H4 (cell line): ENCODE data around the gene SMOC2. TPM values are rescaled to one million over a fixed set of nuclear protein-coding genes. Genes with fewer than 3 reads are reported as not detected.

Experiments
- DNase-seq: peaks from one replicate; pipeline ENCODE4 v3.0.0-alpha.2; 2015; ENCODE audit warnings: low spot score
- total RNA-seq: library from RNA; depleted of rRNA; stranded (reverse); fragments of >200 nt; shearing (Covaris generic); gene quantifications from 2 replicates; pipeline ENCODE4 v1.2.3, GENCODE V29; 2014

The SMOC2 gene
- total RNA-seq, 1 experiment from 2014 or later, result 0.08 TPM

DNA sequence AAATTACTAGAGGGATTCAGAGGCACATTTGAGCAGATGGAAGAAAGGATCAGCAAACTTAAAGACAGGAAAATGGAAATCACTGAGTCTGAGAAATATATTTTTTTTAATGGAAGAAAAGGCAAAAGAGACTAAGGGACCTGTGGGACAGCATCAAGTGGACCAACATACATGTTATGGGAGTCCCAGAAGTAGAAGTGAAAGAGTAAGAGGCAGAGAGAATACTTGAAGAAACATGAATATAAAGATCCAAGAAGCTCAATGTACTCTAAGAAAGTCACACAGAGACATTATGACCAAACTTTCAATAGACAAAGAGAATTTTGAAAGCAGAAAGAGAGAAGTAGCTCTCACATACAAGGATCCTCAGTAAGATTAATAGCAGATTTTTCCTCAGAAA lies 39.5 kb downstream of the SMOC2 start:
- DNase-seq, result no peak

DNA sequence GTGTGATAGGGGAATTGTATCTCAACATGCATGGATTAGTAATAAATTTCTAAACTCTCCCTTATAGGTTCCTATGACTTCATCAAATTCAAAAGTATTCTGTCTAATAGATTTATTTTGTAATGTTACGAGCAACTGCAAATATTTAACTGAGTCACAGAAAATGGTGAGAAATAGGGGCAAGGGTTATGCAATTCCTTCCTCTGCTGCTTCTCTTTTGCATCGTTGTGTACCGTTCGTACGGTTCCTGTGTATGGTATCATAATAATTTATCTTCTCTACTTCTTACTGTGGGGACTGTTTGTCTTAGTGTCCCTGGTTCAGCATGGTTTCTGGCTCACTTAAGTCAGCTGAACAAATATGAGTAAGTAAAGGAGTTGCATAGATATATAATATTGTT lies 44.8 kb downstream of the SMOC2 start:
- no peak for DNase-seq

DNA sequence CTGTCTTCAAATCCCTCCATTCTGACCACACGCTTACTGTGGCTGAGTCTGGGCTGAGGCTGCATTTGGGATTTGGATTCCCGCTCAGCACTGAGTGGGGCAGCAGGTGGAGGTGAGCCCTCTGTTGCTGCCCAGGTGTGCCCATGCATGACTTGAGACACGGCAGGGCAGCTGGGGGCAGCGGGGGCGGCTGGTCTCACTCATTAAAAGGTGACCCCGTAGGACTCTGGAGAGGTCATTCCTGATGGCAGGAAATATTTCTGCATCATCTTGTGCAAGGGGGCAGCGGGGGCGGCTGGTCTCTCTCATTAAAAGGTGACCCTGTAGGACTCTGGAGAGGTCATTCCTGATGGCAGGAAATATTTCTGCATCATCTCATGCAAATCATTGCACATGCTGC lies 49.8 kb downstream of the SMOC2 start:
- no peak for DNase-seq

DNA sequence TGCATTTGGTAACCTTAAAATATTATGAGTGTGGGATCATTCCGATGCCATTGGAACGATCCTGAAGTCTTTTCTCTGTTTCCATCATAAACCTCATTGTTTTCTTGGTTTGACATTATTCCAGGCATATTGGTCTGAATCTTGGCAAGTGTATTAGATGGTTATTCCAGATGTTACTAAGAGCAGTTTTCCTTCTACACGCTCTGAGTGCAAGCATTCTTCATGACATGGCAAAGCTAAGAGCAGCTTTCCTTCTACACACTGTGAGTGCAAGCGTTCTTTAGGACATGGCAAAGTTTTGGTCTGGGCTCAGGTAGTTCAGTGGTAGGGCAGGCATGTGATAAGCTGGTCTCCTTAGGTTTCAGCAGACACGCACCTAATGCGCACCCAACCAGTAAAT lies 53.0 kb downstream of the SMOC2 start:
- DNase-seq, result no peak

DNA sequence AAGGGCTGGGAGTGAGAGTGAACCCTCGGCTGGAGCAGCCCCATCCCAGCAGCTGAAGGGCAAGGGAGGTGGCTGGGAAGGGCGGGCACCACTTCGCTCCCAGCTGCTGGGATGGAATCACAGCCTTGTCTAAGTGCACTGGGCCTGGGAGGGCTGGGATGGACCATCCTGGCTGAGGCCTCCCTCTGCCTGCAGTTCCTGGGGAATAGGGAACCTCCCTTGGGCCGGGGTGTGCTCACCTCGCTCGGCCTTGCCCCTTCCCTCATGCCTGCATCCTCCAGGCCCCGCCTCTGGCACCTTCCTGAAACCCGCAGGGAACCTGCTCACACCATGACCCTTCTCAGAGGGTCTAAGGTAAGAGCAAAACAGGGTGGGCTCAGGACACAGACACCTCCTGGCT lies 53.7 kb downstream of the SMOC2 start:
- DNase-seq, result no peak

DNA sequence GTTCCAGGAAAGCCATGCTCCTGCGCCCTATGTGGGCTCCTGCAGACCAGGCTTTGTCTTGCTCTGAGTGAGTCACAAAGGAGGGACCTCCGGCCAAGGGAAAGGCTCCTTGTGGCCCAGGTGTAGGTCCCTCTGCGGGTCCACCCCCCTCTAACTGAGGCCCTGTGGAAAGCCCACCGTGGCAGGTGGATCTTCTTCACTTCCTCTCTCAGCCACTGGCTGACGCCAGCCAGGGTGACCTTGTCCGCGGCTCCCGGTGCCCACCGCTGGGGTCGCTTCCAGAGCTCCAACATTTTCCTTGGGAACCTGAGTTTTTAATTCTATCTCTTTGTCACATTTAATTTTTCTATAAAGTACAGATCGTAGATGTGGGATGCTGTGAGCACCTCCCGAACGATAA lies 54.1 kb downstream of the SMOC2 start:
- no peak for DNase-seq

DNA sequence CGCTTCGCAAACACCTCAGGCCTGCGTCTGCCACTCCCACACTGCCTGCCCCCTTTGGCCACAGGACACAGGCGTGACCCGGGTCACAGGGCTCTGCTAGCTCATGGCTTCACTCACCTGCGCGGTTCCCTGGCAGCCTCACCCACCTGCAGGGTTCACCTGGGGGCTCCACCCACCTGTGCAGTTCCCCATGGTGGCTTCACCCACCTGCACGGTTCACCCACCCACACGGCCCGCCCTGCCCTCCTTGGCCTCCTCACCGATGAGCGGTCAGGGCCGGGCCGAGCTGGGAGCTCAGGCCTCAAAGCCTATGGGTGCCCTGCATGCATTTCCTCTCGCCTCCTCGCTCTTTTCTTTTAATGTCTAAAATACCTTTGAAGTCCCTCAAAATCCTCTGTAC lies 54.7 kb downstream of the SMOC2 start:
- no peak for DNase-seq

DNA sequence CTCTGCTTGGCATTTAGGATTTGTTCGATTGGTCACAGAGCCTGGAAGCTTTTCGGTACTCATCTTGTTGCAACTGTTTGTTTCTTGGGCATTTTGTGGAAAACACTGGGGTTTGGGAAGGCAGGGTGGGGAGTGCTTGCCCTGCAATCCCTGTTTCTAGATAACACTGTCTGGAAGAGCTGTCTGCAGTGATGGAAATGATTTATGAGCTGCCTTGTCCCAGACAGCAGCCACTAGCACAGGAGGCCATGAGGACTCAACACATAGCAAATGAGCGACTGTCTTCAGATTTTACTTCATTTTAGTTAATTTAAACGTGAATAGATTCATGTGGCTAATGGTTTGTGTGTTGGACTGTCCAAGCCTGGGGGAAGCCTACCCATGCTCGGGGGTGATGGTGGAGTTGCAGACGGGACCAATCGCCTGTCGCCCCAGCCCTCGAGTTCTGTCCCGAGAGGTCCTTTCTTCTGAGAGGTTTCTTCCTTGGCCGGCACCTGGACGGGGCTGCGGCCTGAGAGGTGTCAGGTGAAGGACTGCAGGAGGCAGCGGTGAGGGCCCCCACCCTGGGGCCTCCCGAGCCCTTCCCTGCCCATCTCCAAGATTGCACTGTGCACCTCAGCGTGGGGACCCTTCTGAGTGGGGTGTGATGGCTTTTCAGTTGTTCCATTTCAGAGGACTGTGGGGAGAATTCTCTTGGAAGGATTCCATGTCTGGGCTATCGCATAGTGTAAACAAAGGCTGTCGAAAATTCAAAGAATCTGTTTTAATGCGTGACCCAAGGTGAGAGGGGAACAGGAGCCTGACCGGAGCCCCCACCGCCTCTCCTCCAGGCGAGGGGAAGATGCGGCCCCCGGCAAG lies 55.4 kb downstream of the SMOC2 start:
- DNase-seq, result no peak

DNA sequence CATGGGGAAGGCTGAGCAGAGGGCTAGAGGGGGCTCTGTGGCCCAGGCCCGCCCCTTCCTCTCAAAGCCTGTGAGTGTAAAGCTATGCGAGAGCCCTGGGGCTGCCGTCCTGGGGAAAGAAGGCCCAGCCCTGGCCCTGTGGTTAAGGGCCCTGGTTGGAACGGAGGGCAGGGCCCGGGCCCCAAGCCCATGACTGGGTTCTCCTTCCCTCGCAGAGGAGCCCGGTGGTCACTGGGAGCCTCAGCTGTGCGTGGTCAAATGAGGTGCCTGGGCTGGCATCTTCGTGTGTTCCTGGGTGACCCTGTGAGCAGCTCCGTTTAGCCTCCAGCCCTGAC lies 56.0 kb downstream of the SMOC2 start:
- DNase-seq, result no peak

DNA sequence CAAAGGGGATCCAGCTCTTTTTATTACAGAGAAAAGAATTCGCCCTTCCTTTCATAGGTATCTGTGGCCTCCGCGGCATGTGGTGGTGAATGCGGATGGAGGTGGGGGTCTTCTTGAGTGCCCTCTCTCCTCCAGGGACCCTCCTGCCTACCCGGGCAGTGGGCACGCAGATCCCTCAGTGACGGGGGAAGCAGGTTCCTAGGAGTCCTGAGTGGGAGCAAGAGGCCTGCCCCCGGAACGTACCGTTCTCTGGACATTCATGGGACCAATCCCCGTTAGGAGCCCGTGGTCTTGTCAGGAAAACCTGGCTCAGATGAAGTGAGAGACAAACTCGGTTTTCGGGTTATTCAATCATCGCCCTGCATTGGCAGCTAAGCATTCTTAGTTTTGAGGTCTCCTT lies 56.4 kb downstream of the SMOC2 start:
- no peak for DNase-seq

DNA sequence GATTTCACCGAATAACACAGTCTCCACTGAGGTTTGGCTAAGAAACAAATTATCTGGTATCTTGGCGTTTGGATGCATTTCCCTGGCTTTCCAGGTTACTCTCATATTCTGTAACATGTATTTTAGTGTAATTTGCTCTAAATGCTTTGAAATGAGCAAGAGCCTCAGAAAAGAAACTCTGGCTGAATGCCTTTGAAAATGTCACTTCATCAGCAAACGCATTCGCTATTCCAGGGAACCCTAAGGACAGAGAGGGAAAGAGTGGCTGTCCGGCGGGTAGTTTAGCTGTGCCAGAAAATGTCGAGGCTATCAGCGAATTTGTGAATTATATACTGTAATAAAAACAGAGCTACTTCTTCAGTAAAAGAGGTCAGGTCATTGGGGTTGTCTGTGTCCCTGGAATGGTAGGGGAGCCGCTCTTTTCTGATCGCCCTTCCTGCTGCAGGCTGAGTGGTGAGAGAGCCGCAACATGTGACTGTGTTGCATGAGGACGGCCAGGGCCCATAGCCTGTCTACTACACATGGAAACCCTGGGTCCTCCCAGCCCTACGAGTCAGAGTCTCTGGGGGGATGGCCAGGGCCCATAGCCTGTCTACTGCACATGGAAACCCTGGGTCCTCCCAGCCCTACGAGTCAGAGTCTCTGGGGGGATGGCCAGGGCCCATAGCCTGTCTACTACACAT lies 57.3 kb downstream of the SMOC2 start:
- DNase-seq, result no peak

DNA sequence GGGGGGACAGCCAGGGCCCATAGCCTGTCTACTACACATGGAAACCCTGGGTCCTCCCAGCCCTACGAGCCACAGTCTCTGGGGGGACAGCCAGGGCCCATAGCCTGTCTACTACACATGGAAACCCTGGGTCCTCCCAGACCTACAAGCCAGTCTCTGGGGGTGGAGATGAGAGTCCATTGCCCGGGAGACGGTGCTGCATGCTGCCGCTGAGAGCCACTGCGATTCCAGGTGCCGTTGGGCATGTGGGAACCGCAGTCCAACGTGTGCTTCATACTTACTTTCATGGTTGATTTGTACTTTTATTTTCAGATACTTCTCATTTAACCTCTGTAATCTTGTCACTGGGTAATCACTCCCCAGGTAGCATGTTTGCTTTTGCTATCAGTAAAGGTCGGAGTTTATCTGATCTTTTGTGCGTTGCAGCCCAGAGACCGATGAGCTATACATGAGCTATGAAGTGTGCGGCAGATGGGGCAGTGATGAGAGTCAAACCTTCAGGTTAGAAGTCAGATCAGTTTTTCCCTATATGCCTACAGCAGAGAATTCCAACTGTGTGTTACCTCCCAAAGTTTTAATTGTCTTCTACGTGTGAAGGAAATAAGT lies 58.2 kb downstream of the SMOC2 start:
- DNase-seq, result no peak

DNA sequence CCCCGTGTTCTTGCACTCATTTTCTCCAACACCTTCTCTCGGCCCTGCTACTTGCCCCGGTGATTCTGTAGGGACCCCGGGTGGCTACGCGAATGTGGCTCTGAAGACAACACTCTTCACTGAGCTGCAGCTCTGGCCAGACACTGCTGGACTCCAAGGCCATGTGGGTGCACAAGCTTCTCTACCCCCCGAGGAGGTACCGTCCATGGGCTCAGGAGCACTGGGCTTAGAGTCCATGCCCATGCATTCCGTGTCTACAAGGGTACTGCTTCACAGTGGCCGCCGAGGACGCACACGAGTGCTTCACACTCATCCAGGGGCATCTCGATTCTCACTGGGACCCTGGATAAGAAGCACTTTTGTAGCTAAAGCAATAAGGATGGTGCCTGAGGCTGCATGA lies 59.5 kb downstream of the SMOC2 start:
- no peak for DNase-seq

DNA sequence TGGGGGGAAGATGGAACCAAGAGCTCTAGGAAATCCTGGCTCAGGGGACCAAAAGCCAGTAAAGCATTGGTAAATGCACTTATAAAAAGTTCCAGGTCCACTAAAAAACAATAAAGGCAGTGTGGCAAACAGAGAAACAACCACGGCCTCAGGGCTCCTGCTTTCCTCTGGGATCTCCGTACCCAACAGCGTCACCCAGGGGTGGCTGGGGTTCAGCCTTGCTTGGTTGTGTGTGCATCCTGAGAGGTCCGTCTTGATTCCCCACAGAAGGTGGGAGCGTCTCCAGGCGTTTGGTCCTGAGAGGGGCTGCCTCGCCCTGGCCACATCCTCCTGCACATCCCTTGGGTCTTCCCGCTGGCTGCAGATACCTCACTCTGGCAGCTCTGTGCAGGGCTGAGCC lies 60.6 kb downstream of the SMOC2 start:
- DNase-seq, result no peak

DNA sequence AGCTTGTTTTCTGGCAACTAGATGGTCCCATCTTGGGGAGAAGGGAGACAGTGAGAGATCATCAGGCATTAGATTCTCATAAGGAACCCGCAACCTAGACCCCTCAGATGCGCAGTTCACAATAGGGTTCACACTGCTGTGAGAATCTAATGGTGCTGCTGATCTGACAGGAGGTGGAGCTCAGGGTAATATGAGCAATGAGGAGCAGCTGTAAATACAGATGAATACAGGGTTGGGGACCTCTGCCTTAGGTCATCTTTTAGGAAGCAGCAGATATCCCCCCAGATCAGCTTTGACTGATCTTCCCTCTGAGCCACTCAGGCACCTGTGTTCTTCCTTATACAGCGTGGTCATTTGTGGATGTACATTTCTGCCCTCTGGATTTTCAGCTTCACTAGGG lies 63.4 kb downstream of the SMOC2 start:
- no peak for DNase-seq

DNA sequence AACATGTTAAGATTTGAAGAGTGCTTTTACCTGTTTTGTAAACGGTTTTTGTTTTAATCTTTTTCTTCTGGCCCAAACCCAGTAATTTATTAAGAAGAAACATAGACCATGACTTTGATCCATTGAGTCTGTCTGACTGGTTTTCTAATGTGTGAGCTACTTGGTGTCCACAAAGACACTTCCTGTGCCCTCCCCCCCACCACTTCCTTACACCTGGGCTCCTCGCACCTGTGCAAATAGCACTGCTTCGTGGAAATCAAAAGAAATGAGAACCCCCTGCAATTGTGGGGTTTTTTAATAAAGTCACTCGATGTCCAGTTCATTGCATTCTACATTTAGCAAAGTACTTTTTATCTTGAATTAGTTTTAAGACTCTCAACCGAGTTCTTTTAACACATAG lies 65.5 kb downstream of the SMOC2 start:
- no peak for DNase-seq

DNA sequence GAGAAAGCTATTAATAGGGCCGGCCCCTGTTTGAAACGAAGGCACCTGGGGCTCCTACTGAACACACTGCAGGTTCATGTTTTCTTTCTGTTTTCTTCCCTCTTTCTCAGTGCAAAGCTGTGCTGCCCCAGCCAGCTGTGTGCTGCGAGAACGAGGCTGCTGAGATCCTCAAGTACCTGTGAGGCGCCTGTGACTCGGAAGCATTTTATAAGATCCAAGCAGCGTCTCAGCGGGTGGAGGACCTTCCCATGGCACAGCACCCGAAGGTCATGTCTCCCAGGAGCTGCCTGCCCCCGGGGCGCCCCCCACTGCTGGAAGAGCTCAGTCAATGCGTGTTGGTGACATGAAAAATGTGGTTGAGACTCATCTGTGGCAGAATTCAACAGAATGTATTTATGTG lies 66.3 kb downstream of the SMOC2 start:
- no peak for DNase-seq

DNA sequence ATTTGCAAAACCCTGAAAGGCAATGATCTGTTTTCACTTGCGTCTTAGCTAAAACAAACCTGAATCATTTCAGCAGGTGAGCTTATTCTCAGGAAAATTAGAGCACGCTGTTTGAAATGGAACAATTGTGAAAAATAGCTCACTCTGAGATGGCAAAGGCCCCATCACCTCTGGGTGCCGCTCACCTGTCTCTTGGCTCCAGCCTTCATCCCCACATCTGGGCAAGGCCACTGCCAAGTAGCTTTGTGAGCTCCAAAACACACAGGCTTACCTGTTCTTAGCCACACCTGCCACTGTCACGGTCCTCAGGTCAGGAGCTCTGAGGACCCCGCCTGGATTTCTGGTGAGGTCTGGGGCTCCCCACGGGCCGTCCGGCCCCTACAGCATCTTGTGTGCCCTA lies 66.7 kb downstream of the SMOC2 start:
- no peak for DNase-seq

DNA sequence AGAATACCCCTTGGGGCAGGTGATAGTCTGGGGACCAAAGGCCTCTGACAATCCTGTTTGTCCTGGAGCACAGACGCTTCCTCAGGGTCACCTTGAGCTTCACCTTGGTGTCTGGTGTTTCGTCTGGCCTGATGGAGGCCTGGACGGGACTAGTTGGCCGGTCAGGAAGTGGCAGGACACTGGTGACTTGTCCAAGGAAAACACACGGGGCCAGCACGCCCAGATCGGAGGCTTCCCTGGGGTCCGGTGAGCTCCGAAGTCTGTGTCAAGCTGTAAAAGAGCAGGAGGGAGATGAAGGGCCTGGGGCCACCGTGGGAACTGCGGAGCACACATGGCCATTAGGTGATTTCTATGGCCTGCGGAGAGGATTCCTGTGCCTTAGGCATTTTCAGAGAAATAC lies 67.9 kb downstream of the SMOC2 start:
- DNase-seq, result no peak

DNA sequence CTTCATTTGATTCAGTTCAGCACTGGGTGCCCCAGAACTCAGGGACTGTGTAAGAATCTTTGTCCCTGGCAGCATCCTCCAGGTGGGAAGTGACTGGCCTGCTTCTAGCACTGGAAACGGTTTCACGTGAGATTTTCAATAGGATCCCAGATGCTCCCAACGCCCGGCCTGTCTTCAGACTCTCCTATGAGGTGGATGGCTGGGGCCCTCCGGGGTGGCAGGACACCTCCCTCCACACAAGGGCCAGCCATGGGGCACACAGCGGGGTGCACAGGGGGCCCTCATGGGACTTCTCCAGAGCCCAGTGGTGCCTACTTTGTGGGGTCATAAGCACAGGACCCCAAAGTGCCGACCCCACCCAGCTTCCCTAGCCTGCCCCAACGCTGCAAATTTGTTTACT lies 72.8 kb downstream of the SMOC2 start:
- no peak for DNase-seq

DNA sequence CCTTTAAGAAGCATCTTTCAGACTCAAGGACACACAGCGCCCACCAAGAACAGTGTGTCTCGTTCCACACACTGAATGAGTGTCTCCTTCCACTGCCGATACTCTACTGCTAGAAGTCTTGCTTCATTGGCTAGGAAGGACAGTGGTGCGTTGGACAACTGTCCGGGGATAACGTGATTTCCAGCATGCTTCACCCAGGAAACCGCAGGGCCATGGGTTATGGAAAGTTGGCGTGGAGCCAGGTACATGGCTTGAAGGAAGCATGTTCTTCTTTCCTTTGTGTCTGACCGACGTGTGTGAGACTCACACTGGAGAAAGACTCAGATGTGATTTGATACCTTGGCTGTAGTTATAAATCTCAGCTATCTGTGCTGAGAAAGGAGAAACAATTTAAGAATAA lies 73.2 kb downstream of the SMOC2 start:
- peak; percentile 8 for DNase-seq

DNA sequence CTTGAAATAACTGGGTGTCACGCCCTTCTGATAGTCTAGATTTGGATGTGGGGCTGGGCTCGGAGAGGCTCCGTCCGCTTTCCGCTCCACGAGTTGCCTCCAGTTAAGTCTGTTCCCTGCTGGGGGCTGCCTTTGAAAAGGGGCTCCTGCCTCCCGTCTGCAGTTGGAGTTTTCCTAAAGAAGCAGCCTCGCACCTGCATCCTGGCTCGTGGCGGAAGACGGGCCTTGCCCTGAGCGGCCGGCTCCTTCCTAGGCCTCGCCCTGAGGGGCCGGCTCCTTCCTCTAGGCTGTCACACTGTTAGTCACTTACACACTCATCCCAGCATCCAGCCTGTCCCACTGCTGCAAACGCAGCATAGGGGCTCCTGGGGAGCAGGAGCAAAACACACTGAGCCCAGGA lies 74.4 kb downstream of the SMOC2 start:
- DNase-seq, result no peak
